Activated CD8-positive, alpha-beta memory T cell treated with anti-CD3 and anti-CD28 coated beads for 1 hour (primary cell): Measurements from ENCODE around the gene KRT83.

Experiments
- DNase-seq, 2 donors: peaks; one replicate each; pipeline ENCODE4 v3.0.0-alpha.2; 2020; ENCODE audit warnings: low read depth in 1 of 2; ENCODE audit errors: extremely low read depth in 1 of 2

Gene KRT83

DNA sequence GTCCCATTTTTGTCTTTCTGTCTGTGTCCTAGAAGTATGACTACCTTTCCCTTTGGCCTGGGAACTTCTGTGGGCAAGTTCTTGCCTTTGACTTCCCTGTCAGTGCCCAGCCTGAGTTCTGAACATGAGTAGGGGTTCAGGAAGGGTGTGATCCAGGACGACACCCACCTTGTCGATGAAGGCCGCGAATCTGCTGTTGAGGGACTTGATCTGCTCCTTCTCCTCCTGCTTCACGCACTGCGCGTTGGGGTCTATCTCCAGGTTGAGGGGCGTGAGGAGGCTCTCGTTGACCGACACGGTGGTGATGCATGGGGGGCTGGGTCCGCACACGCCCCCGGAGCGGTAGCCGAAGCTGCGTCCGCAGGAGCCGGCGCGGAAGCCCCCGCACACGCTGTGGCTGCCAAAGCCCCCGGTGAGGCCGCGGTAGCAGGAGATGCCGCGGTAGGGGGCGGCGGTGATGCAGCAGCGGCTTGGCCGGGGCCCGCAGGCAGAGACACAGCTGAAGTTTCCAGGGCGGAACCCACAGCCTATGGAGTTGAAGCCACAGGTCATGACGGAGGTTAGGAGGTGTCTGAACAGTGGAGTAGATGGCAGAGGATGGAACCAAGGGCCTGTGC is at the start of gene KRT83:
Gene KRT83 (minus strand): TSS at position 615 of the 617 bp plus-strand sequence. CDS start 63 bp downstream, at position 552.
- DNase-seq, result no peak

DNA sequence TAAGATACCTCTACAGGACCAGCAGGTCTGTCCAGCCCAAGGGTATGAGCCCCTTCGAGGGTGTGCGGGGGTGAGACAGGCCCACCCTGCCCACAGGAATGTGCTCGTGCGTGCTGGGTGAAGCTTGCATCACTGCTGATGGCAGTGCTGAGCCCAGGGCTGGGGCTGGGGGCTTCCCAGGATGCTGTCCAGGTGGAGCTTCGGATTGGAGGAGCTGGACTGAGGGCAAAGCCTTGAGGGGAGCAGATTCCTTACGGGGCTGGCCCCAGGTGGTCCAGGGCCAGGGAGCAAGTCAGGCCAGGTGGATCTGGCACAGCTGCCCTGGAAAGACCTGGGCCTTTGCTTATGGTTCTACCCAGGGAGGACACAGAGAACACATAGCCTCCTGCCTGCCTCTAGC is 48.6 kb upstream of the KRT83 start:
- no peak for DNase-seq

DNA sequence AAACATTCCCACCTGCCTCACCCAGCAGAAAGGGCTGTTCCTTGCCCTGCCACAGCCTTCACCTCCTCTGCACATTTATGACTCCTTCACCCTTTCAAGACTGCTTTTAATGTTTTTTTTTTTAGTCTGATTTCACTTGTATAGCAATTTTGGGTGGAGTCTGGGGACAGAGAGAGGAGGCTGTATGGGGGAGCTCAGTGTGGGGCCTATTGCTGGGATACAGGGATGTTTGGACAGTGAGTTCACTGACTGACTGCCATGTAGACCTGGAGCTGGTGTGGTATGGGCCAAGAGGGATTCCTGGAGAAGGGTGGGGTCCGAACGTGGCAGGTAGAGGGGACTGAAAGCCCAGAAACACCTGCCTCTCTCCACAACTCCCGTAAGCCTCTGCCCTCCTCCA is 48.0 kb upstream of the KRT83 start:
- no peak for DNase-seq

DNA sequence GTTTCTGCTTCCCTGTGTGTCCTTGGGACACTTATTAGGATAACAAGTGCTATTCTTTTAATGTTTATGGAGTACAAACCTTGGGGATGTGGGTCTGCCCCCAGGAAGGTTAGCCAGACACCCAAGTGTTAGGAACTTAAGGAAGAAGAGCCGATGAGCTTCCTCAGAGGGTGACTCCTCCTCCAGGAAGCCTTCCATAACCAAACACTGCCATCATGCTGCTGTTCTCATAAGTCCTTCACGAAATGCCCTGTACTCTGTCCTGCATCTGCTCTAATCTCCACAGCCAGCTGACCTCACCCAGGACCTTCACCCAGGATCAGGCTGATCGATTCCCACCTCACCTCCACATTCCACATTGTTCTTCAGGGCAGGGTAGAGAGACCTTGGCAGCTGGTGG is 47.3 kb upstream of the KRT83 start:
- no peak for DNase-seq

DNA sequence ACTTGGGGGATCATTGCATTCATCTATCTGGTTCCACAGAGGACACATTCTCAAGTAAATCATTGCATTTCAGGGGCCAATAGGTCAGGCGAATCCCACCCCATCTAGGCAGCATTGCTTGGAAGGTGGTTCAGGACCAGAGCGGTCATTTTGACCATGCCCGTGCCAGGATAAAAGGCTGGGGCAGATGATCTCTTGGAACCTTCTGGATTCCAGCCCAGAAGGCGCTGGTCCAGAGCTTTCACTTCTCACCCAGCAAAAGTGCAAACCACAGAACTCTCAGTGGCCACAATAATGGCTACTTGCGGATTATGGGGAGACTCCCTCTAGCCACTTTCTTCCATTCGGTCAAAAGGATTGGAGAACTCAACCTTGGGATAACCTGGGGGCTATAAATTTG is 46.7 kb upstream of the KRT83 start:
- DNase-seq, result no peak

DNA sequence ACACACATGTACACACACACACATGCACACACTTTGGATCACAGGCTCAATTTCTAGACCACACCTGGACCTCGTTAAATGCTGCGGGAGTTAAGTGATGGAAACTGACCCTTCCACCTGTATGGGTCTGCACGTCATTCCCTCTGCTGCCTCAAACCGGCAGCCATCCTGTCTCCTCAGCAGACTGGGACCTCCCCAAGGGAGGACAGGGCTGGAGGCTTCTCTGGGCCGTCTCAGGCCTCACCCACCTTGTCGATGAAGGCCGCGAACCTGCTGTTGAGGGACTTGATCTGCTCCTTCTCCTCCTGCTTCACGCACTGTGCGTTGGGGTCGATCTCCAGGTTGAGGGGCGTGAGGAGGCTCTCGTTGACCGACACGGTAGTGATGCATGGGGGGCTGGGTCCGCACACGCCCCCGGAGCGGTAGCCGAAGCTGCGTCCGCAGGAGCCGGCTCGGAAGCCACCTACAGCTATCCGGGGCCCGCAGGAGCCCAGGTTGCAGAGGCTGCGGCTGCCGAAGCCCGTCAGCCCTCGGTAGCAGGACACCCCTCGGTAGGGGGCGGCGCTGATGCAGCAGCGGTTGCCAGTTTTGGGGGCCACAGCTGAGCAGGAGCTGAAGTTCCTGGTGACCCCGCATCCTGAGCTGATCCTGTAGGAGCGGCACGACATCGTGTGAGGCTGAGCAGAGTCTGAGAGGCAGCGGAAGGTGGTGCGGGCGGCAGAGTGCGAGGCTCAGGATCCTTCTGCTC is 45.7 kb upstream of the KRT83 start, which contains the start of gene KRT85:
Gene KRT85 (minus strand): TSS at position 744 of the 748 bp plus-strand sequence. CDS start 76 bp downstream, at position 668.
- DNase-seq, result no peak

DNA sequence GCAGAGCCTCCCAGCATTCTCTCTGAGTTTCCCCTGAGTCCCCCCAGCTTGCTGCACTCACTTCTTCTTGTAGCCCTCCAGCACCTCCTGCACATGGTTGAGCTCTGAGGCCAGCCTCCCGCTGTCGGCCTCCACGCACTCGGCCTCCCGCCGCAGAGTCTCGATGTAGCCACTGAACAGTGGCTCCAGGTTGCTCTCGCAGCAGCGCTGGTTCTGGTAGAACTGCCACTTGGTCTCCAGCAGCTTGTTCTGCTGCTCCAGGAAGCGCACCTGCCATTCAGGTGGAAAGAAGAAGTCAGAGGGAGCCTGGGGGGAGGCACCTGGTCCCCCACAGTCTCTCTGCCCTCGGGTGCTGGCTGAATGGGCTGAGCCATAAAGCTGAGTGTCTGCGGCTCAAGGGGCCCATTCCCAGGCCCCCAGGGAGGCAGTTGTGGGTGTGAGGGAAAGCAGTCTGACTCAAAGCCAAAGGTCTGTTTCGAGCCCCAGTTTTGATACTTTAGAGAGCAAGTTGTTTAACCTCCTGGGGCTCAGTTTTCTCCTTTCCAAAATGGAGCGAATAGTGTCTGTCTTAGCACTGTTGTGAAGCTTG is 43.8 kb upstream of the KRT83 start:
- DNase-seq, result no peak

DNA sequence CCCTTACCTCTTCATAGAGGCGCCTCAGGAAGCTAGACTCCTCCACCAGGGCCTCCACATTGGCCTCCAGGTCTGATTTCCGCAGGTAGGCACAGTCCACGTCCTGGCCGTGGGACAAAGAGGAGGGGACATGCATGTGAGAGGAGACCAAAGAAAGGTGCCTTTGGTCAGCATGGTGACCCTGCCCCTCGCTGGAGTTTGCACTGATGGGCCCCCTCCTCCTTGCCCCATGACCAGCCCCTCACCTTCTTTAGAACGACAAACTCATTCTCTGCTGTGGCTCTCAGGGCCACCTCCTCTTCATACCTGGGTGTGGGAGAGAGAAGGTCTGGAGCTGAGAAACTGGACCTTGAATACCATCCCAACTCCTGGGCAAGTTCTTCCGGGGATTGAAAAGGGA is 42.9 kb upstream of the KRT83 start:
- DNase-seq, result no peak

DNA sequence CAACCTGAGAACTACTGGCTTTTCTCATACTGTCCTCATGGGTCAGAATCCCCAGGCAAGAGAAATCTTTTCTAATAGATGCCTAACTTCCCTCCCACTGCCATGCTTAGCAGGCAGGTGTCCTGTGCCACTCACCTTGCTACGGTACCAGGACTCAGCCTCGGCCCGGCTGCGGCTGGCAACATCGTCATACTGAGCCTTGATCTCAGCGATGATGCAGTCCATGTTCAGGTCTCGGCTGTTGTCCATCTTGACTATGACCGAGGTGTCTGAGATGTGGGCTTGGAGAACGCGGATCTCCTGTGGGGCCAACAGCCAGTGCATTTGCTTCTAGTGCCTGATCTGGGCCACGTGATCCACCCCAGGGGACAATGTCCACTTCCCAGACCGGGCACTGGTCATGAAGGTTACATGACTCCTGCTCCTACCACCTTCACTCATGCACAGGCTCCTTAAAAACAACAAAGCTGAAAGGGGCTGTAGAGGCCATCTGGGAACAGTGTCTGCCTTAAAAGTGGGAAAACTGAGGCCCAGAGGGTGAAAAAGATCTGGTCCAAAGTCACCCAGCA is 42.0 kb upstream of the KRT83 start:
- no peak for DNase-seq

DNA sequence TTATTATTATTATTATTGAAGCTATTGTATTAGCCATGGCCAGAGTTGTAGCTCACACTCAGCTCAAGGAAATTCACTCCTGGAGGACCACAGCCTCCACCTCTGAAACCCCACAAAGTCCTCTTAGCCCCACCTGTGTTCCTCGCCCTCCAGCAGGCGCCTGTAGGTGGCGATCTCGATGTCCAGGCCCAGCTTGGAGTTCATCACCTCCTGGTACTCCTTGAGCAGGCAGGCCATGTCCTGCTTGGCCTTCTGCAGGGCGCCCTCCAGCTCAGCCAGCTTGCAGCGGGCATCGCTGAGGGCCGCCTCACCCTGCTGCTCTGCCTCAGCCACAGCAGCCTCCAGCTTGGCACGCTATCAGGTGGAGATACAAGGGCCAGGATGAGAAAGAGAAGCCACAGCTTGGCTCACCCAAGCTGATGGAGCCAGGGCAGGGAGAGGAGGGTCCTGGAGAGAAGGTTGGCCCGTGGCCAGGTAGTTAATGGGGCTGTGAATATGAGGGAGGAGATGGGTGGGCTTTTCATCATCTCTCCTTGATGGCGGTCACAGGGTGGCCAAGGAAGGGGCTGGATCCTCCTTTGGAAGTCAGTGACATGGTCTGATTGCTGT is 41.0 kb upstream of the KRT83 start:
- DNase-seq, result no peak

DNA sequence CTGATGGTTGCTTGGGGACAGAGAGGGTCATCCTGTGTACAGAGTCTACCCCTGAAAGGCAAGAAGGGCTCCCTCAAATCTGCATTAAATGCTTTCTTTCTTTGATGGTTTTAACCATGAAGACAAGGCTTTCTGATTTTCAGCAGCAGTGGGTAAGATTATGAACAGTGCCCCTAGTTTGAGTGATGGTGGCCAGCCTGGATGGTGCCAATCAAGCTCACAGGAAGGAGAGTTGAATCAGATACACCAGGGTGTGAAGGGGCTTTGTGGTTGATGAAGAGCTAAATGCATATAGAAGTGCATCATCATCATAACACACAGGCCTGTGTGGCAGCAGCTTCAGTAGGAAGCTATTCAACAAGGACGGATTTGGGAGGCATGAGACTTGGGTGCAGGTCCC is 40.4 kb upstream of the KRT83 start:
- DNase-seq, result no peak

DNA sequence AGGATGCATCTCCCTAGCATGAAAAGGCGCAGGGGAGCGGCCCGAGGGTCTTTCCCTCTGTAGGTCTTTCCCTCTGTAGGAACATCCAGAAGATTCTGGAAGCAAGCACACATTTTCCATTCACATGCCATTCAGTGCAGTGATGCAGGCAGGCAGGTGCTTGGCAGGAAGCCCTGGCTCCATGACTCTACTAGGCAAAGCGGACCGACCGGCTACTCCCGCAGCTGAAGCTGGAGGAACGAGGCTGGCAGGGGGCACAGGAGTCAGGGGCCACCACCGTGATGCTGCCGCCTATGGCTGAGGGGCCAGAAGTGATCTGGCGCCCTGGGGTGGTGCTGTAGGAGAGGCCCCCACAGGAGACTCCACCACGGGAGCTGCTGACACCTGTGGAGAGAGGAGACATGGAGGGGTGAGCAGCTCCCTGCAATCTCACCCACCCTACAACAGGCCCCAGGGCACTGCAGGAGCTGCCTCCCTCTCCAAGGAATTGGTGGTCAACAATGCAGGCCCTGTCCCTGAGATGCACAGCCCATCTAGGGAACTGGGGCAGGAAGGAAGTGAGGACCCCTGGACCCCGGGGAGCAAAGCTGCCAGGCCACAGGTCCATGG is 39.6 kb upstream of the KRT83 start:
- no peak for DNase-seq

DNA sequence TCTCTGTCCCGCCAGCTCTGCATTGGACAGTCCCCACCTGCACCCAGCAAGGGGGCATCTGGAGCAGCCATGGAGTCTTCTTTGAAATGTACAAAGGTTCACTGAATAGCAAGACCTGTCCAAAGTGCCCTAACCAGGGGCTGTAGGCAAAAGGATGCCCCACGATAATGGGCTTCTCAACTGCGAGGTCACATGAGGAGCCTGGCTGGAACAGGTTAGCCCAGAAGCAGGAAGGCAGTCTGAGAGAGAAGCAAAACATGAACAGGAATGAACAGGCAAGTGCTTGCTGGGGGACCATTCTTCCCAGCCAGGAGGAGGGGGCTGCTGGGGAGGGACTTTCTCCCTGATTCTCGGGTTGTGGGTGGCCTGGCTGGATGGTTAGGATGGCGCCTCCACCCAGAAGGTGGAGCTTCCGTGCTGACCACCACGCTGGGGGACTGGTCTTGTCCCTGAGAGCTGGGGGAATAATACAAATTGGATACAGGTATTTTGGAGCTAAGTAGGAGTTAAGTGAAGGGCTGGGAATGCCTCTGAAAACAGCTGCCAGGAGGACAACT is 39.0 kb upstream of the KRT83 start:
- DNase-seq, result no peak

DNA sequence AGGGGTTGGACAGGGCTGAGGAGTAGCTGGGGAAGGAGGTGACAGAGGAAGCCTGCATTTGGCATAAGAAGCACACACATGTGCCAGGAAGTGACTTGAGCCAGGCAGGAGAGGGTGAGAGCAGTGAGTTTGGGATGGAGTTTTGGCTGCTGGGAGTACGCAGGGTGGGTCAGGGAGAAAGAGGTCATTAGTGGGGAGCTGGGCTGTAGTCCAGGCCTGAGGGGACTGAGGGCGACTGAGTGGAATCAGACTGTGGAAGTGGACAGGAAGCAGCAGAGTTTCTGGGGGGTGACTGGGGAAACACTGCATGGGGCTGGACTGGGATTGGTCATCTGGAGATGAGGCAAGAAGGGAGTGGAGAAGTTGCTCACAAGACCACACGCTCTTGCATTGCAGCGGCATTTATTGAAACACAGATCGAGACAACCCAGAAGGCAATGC is 38.4 kb upstream of the KRT83 start:
- no peak for DNase-seq

DNA sequence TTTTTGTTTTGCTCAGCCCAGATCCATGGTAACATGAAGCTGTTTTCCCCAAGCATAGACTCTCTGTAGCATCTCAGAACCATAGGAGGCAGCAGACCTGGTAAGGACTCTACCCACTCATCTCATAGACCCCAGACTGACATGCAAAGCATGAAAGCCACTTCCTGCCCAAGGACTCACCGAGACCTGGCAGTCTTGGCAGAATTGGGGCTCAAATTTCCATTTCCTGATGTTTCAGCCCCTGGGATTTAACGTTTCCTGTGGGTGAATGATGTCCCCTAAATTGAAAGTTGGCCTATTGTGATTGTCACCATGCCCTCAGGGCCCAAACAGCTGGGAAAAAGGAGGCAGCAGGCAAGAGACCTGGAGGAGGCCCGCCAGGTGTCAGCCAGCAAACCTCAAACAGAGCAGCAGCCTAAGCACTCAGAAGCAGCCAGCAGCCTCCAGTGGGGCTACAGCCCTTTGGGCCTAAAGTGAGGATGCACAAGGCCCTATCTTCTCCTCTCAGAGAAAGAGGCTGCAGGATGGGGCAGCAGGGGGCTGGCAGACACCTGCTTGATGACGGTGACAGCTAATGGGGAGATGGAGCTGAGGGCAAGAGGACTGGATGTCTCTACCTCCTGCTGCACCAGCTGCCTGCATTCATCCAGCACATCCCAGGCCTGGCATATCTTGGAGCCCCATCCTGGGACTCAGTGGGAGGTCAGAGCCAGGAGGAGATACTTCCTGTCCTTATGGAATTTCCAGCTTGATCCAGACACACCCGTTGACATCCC is 37.6 kb upstream of the KRT83 start:
- no peak for DNase-seq

DNA sequence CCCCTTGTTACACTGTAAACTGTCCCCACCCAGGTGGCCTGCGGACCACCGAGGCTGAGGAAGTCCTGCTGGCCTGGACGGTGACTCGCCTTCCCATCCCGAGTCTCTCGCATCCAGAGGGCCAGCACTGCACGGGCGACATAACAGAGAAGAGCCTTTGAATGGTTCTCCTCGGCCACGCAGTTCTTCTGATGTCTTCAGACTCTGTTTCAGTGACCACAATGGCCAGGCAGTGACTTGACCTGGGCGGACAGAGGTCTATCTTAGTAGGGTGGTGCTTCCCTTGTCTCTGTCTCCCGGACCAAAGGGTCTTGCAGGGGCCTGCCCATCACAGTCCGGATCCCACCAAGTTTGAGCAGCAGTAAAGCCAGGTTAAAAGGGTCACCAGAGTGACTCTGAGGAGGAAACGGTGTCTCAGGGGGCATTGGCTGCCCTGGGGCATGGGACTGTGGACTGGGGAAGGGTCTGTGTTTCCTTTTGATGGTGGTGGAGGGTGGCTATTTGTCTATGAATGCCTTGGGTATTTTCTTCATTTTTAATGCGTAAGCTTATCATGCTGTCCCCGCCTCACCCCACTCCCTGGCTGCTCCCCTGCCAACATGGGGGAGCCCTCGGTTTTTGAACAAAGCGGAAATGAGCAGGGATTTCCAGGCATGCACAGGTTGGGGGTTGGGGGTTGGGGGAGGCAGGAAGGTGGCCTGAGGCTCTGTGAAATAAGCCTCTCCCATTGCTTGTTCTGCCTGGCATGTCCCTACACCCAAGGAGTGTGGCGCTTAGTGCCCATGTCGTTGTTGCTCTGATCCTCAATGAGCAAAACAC is 35.8 kb upstream of the KRT83 start:
- DNase-seq, result no peak

DNA sequence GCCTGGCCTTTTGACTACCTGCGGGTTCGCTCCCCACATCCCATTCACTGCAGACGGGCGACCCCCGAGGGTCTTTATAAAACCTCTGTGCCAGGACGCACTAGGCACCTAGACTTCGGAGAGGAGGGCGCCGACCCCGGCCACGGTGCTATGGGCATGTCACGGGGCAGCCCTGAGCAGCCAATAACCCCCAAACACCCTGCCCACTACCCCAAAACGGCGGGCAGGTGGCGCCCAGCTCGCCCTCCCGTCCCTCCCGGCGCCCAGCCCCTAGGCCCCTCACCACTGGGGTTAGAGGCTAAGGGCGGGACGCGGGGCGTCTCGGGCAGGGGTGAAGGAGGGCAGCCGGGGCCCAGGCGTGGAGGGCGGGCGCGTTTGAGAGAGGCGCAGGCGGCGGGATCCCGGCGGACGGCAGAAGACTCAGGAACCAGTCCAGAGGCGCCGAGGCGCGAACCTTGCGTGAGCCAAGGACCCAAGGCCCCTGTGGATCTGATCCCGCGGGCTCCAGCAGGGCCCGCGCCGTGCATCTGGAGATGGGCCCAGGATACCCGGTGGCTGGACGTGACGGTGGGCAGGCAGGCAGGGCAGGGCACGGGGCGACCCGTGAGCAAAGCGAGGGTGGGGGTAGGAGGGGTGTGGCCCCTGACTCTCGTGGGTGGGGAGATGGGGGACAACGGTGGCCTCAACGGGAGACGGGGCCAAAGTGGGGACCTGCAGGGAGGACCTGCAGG is 35.0 kb upstream of the KRT83 start:
- DNase-seq, result no peak

DNA sequence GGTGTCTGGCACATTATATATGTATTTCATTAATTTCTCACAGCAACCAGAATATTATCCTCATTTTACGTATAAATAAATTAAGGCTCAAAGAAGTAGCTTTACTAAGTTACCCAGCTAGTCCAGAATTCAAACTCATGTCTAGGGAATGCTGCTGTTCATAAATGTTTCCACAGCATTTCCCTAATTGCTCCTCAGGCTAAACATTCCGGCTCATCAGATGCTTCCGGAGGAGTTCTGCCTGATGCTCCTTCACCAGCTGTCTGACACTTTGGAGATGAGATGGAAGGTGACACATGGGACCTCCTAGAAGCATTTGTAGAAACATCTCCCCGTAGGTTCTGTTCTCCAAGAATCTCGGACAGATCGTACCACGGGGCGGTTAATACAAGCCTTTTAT is 34.0 kb upstream of the KRT83 start:
- no peak for DNase-seq
